Activated CD4-positive, alpha-beta memory T cell treated with anti-CD3 and anti-CD28 coated beads, Interleukin-2, amount 10 ng/mL, durations not matched to agents 7 days and 5 days (primary cell): ENCODE results near the gene PRKG2. TPM values are rescaled to one million over a fixed set of nuclear protein-coding genes. Genes with fewer than 3 reads are reported as not detected.
"Not testable (repeated sequence)": the region's sequence is repeated elsewhere in the genome, so short reads cannot be mapped to it uniquely, and the experiment has no call there.

Experiments
- CTCF ChIA-PET: fragments of 350-600 bp; sonication (Branson Sonifier 250); formaldehyde crosslinking; loops from one replicate; lab custom pipeline; 2021; ENCODE audit warnings: antibody characterized with exemption, inconsistent platforms; lab: Charles Lee
- POLR2A ChIA-PET: fragments of 350-600 bp; sonication (Branson Sonifier 250); formaldehyde crosslinking; loops from one replicate; lab custom pipeline; 2021; ENCODE audit warnings: antibody characterized with exemption; lab: Charles Lee
- DNase-seq: peaks from one replicate; pipeline ENCODE4 v3.0.0-alpha.2; 2020
- H3K27ac Mint-ChIP-seq: one replicate; pipeline ENCODE4 v1.8.0; 2021; ENCODE audit warnings: mild to moderate bottlenecking, mixed read lengths
- H3K27me3 Mint-ChIP-seq: one replicate; pipeline ENCODE4 v1.8.0; 2021; ENCODE audit warnings: mixed read lengths
- H3K36me3 Mint-ChIP-seq: one replicate; pipeline ENCODE4 v1.8.0; 2021; ENCODE audit warnings: low read depth, mixed read lengths
- H3K4me1 Mint-ChIP-seq: one replicate; pipeline ENCODE4 v1.8.0; 2021; ENCODE audit warnings: mixed read lengths
- H3K4me3 Mint-ChIP-seq: one replicate; pipeline ENCODE4 v1.8.0; 2021; ENCODE audit warnings: mild to moderate bottlenecking, mixed read lengths
- H3K9me3 Mint-ChIP-seq: one replicate; pipeline ENCODE4 v1.8.0; 2021; ENCODE audit warnings: mixed read lengths
- total RNA-seq, 2 experiments: library from RNA; stranded (reverse); gene quantifications; one replicate each; pipeline ENCODE4 v1.2.3, GENCODE V29; 2021

The PRKG2 gene
- total RNA-seq, 2 experiments from 2014 or later, result 0.60 to 0.63 TPM

GRCh38 chr4:81164623-81165416 is 50.2 kb downstream of the PRKG2 start:
- peaks cover 2% of the 10 kb centered on the region for H3K27me3 Mint-ChIP-seq
- no peaks in the 10 kb centered on the region for H3K9me3 Mint-ChIP-seq
- DNase-seq, result no peak
- no peak overlapping the region for H3K4me3 Mint-ChIP-seq
- POLR2A ChIA-PET, result no interaction called here
- H3K27ac Mint-ChIP-seq, result no peak overlapping the region
- CTCF ChIA-PET, result no interaction called here
- no peaks in the 10 kb centered on the region for H3K4me1 Mint-ChIP-seq
- H3K36me3 Mint-ChIP-seq, result no peaks in the 10 kb centered on the region

DNA sequence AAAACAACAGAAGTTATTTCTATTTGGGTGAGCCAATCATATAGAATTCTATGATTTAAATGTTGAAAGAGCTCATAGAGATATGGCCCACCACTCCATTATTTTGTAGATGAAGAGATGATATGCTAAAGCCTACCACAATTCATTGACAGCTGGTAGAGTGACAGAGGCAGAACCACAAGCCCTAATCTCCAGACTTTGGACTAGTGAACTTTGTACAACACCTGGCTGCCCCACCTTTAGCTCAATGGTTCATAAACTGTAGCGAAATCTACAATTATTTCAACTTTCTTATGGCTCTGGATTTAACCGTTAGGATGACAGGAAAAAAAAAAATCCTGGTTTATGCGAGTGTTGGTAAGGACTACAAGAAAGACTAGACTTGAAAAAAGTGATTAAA is 50.9 kb downstream of the PRKG2 start:
- Mint-ChIP-seq H3K4me1 (no peaks in the 10 kb centered on the region), H3K27me3 (peaks cover 2% of the 10 kb centered on the region), H3K27ac (no peak overlapping the region), H3K9me3 (no peaks in the 10 kb centered on the region), H3K4me3 (no peak overlapping the region), H3K36me3 (no peaks in the 10 kb centered on the region)
- no peak for DNase-seq
- ChIA-PET CTCF (no interaction called here), POLR2A (no interaction called here)

DNA sequence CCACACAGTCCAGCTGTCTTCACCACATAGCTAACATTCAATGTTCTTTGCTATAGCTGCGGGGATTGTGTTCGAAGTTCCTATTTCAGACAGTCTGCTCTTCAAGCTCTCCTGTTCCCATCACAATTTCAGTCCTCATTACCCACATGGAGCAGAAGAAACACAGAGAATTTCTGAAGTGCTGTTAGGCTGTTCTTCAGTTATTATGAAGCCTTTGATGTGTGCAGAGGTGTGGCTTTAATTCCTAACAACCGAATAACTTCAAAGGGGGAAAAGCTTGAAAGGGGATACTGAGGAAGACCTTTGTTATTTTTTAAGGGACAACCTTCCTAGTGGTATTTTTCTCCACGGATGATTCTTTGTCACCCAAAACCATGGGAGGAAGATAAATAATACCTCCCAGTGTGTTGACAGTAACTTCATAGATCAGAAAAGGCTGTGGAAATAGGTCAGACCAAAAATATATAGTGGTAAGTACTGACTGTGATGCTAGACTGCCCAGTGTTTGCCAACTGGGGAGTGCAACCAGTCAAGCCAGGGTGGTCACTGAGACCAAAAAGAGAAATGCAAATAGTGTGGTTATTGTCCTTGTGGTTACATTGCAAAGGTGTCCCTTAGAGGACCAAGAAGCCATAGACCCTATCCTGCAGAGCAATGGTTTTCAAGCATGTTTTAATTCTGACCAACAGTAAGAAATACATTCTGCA is 52.1 kb downstream of the PRKG2 start:
- H3K4me3 Mint-ChIP-seq, result no peak overlapping the region
- H3K36me3 Mint-ChIP-seq, result no peaks in the 10 kb centered on the region
- peaks cover 2% of the 10 kb centered on the region for H3K27me3 Mint-ChIP-seq
- ChIA-PET CTCF (no interaction called here), POLR2A (no interaction called here)
- no peaks in the 10 kb centered on the region for H3K4me1 Mint-ChIP-seq
- no peak overlapping the region for H3K27ac Mint-ChIP-seq
- no peak for DNase-seq
- no peaks in the 10 kb centered on the region for H3K9me3 Mint-ChIP-seq

- H3K9me3 Mint-ChIP-seq, CTCF ChIA-PET, H3K36me3 Mint-ChIP-seq, H3K27ac Mint-ChIP-seq, POLR2A ChIA-PET, H3K4me1 Mint-ChIP-seq, H3K27me3 Mint-ChIP-seq: not testable (repeated sequence)
- H3K4me3 Mint-ChIP-seq, result peak overlapping the region; percentile 77
- DNase-seq, result peak; percentile 17
These were observed 61.2 kb downstream of the PRKG2 start for GRCh38 chr4:81153714-81154323.

DNA sequence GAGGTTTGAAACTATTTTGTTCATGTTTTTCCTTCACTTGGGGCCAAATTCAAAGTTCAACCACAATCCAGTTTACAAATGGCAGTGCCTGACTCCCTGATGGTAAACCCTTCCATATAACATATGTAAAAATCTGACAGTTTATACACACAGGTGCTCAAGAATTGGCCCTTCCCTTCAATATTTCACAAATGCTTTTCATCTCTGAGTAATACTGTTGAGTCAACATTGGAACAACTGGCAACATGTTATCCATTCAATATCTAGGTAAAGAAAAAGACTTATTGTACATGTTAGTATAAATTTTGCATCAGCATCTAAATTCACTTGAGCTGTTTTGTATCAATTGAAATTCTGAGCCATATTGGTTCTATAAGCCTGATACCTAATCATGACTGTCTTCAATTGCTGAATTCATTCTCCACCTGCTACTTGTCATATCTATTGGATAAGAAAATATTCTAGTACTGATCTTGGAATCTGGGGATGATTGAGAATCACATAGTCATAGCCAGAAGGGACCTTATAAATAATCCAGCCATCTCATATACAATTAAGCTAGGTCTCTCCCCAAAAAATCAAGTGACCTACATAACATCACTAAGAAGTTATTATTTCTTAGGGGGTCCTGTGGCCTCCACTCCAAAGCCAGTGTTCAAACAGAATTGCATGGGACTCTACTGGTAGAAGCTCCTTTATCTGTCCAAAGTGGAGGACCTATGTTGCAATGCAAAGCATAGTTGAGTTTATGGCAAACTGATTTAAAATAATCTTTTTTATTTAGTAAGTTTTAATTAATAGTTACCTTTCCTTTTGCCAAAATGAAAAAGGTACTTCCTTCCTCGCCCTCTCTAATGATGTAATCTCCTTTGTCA is 61.9 kb downstream of the PRKG2 start:
- no peaks in the 10 kb centered on the region for H3K36me3 Mint-ChIP-seq
- POLR2A ChIA-PET, result no interaction called here

GRCh38 chr4:81149976-81150375 is 65.0 kb downstream of the PRKG2 start:
- POLR2A ChIA-PET, result no interaction called here
- H3K27ac Mint-ChIP-seq, result no peak overlapping the region
- peaks cover 2% of the 10 kb centered on the region for H3K4me1 Mint-ChIP-seq

More for the DNA sequence above, 61.9 kb downstream of the PRKG2 start:
- Mint-ChIP-seq H3K4me3 (peak overlapping the region; percentile 77), H3K4me1 (peaks cover 2% of the 10 kb centered on the region), H3K27me3 (no peaks in the 10 kb centered on the region), H3K27ac (no peak overlapping the region), H3K9me3 (peaks cover 2% of the 10 kb centered on the region)
- CTCF ChIA-PET, result no interaction called here
- no peak for DNase-seq

GRCh38 chr4:81148576-81148975 is 66.4 kb downstream of the PRKG2 start:
- POLR2A ChIA-PET, result no interaction called here
- no peaks in the 10 kb centered on the region for H3K36me3 Mint-ChIP-seq
- no peak for DNase-seq
- H3K4me3 Mint-ChIP-seq, result no peak overlapping the region
- peaks cover under 1% of the 10 kb centered on the region for H3K4me1 Mint-ChIP-seq
- H3K27ac Mint-ChIP-seq, result no peak overlapping the region
- peaks cover under 1% of the 10 kb centered on the region for H3K9me3 Mint-ChIP-seq
- CTCF ChIA-PET, result no interaction called here
- H3K27me3 Mint-ChIP-seq, result no peaks in the 10 kb centered on the region

More at GRCh38 chr4:81149976-81150375, 65.0 kb downstream of the PRKG2 start:
- no peaks in the 10 kb centered on the region for H3K36me3 Mint-ChIP-seq
- CTCF ChIA-PET, result no interaction called here
- H3K27me3 Mint-ChIP-seq, result no peaks in the 10 kb centered on the region
- DNase-seq, result no peak
- H3K9me3 Mint-ChIP-seq, result peaks cover 2% of the 10 kb centered on the region
- no peak overlapping the region for H3K4me3 Mint-ChIP-seq

DNA sequence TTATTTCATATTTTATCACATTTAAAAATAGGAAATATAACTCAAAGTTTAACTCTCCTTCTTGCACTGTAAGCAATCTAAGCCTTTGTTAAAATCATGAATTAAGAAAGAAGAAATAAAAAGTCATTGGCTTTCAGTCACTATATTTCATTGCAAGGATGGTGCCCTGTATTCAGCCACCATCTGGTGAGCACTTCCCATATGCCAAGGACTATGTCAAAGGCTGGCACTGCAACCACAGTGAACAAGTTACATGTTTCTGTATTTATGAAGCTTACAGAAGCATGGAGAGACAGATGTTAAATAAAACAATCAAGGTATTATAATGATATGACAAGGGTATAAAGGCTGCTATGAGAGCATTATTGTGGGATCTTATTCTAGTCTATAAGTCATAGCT is 68.6 kb downstream of the PRKG2 start:
- ChIA-PET CTCF (no interaction called here), POLR2A (no interaction called here)
- no peak overlapping the region for H3K27ac Mint-ChIP-seq

GRCh38 chr4:81143183-81143582 is 71.8 kb downstream of the PRKG2 start:
- no peak overlapping the region for H3K4me3 Mint-ChIP-seq
- H3K4me1 Mint-ChIP-seq, result no peaks in the 10 kb centered on the region
- H3K27ac Mint-ChIP-seq, result no peak overlapping the region
- DNase-seq, result no peak
- H3K36me3 Mint-ChIP-seq, result no peaks in the 10 kb centered on the region
- no peaks in the 10 kb centered on the region for H3K9me3 Mint-ChIP-seq
- ChIA-PET POLR2A (no interaction called here), CTCF (no interaction called here)
- H3K27me3 Mint-ChIP-seq, result no peaks in the 10 kb centered on the region

More for the DNA sequence above, 68.6 kb downstream of the PRKG2 start:
- H3K36me3 Mint-ChIP-seq, result no peaks in the 10 kb centered on the region
- no peak overlapping the region for H3K4me3 Mint-ChIP-seq
- no peaks in the 10 kb centered on the region for H3K9me3 Mint-ChIP-seq
- DNase-seq, result no peak
- H3K4me1 Mint-ChIP-seq, result no peaks in the 10 kb centered on the region
- H3K27me3 Mint-ChIP-seq, result no peaks in the 10 kb centered on the region

DNA sequence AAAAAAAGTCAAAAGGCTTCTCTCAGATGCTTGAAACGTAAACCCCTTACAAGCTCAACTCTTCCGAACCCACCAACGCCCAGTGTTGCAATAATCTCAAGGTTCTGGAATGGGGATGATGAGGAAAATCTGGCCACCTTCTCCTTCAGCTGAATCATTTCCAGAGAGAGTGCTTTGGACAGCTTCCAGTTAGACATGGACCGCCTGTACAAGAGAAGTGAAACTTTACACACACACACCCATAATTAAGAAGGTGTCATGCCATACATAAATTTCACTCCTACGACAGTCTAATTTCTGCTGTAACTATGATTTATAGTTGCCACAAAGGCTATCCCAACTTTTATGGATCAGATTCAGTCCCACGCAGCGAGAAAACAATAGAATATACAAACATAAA is 72.3 kb downstream of the PRKG2 start:
- Mint-ChIP-seq H3K36me3 (no peaks in the 10 kb centered on the region), H3K4me1 (no peaks in the 10 kb centered on the region), H3K4me3 (no peak overlapping the region), H3K27ac (no peak overlapping the region), H3K27me3 (no peaks in the 10 kb centered on the region), H3K9me3 (no peaks in the 10 kb centered on the region)
- ChIA-PET POLR2A (no interaction called here), CTCF (no interaction called here)
- DNase-seq, result no peak

- H3K4me3 Mint-ChIP-seq, result no peak overlapping the region
- DNase-seq, result no peak
- no peaks in the 10 kb centered on the region for H3K36me3 Mint-ChIP-seq
- no peaks in the 10 kb centered on the region for H3K27me3 Mint-ChIP-seq
- CTCF ChIA-PET, result no interaction called here
- POLR2A ChIA-PET, result no interaction called here
- no peak overlapping the region for H3K27ac Mint-ChIP-seq
- no peaks in the 10 kb centered on the region for H3K9me3 Mint-ChIP-seq
- no peaks in the 10 kb centered on the region for H3K4me1 Mint-ChIP-seq
These were observed 77.1 kb downstream of the PRKG2 start for GRCh38 chr4:81137894-81138293.

- no peak for DNase-seq
- ChIA-PET POLR2A (no interaction called here), CTCF (no interaction called here)
- Mint-ChIP-seq H3K36me3 (no peaks in the 10 kb centered on the region), H3K27me3 (no peaks in the 10 kb centered on the region), H3K4me3 (no peak overlapping the region), H3K9me3 (no peaks in the 10 kb centered on the region), H3K4me1 (no peaks in the 10 kb centered on the region), H3K27ac (no peak overlapping the region)
These were observed 77.6 kb downstream of the PRKG2 start for GRCh38 chr4:81137446-81137845.
